A673 (cell line): ENCODE measurements around the gene NRXN3. TPM values are rescaled to one million over a fixed set of nuclear protein-coding genes. Genes with fewer than 3 reads are reported as not detected.

Experiments used
- BruUV-seq: library from RNA; stranded (reverse); fragments of 400-500 nt; replicated peaks from 2 replicates; lab custom pipeline; 2021; lab: Mats Ljungman, UMichigan
- CTCF ChIA-PET: fragments of 300-600 bp; sonication (Branson Sonifier 250); formaldehyde crosslinking; loops from one replicate; lab custom pipeline; 2022; ENCODE audit warnings: antibody characterized with exemption; lab: Charles Lee
- POLR2A ChIA-PET: fragments of 300-600 bp; sonication (Branson Sonifier 250); formaldehyde crosslinking; loops from one replicate; lab custom pipeline; 2022; ENCODE audit warnings: antibody characterized with exemption; ENCODE audit not compliant: low non-redundant PET; lab: Charles Lee
- DNase-seq: peaks from one replicate; pipeline ENCODE4 v3.0.0-alpha.2; 2015; ENCODE audit warnings: low spot score
- H3K27ac ChIP-seq: fragments of 200-600 bp; sonication (generic); 2 replicates; pipeline ENCODE4 v1.5.1; 2016; ENCODE audit warnings: mixed run types, low read depth, mild to moderate bottlenecking, mixed read lengths, antibody characterized with exemption, low read length; ENCODE audit not compliant: poor library complexity, severe bottlenecking
- H3K27me3 ChIP-seq: fragments of 200-600 bp; sonication (generic); replicated peaks from 2 replicates; pipeline ENCODE4 v1.6.1; 2017; ENCODE audit warnings: mixed run types, low read depth, mild to moderate bottlenecking, mixed read lengths, antibody characterized with exemption, low read length; ENCODE audit not compliant: insufficient read depth, poor library complexity
- H3K36me3 ChIP-seq: fragments of 200-600 bp; sonication (generic); 2 replicates; pipeline ENCODE4 v1.6.1; 2016; ENCODE audit warnings: mixed run types, mild to moderate bottlenecking, mixed read lengths, antibody characterized with exemption, low read length; ENCODE audit not compliant: insufficient read depth, poor library complexity, severe bottlenecking
- H3K4me1 ChIP-seq: fragments of 200-600 bp; sonication (generic); 2 replicates; pipeline ENCODE4 v1.6.1; 2017; ENCODE audit warnings: mixed run types, mild to moderate bottlenecking, mixed read lengths, antibody characterized with exemption, low read length; ENCODE audit not compliant: insufficient read depth, poor library complexity, severe bottlenecking
- H3K4me3 ChIP-seq: fragments of 200-600 bp; sonication (generic); 2 replicates; pipeline ENCODE4 v1.5.1; 2016; ENCODE audit warnings: low read depth, mixed run types, mild to moderate bottlenecking, mixed read lengths, low read length; ENCODE audit not compliant: poor library complexity, severe bottlenecking
- H3K9me3 ChIP-seq: fragments of 200-600 bp; sonication (generic); 2 replicates; pipeline ENCODE4 v1.6.1; 2016; ENCODE audit warnings: mixed run types, low read depth, mild to moderate bottlenecking, mixed read lengths, antibody characterized with exemption, low read length; ENCODE audit not compliant: poor library complexity, severe bottlenecking
- CTCF ChIP-seq: fragments of 300-800, 200-600 bp; sonication (generic); conservative IDR thresholded peaks from 2 replicates; pipeline ENCODE4 v1.5.1; 2017; ENCODE audit warnings: low read depth, mild to moderate bottlenecking, antibody characterized with exemption, low read length, moderate library complexity, mixed read lengths
- EZH2 ChIP-seq: fragments of 200-600 bp; sonication (generic); IDR thresholded peaks from 2 replicates; pipeline ENCODE4 v1.6.1; 2017; ENCODE audit warnings: borderline replicate concordance, low read depth, mild to moderate bottlenecking, mixed read lengths, antibody characterized with exemption, low read length; ENCODE audit not compliant: poor library complexity, severe bottlenecking
- intact Hi-C: fragments of 100-400 bp; cut with micrococcal nuclease; formaldehyde crosslinking; loops from one replicate; pipeline ENCODE4 v1.10.0; 2022; ENCODE audit not compliant: unreplicated experiment
- total RNA-seq: library from RNA; stranded (reverse); gene quantifications from 2 replicates; pipeline ENCODE4 v1.2.3, GENCODE V29; 2021

NRXN3 gene
- total RNA-seq, 1 experiment from 2014 or later, result 0.21 TPM

DNA sequence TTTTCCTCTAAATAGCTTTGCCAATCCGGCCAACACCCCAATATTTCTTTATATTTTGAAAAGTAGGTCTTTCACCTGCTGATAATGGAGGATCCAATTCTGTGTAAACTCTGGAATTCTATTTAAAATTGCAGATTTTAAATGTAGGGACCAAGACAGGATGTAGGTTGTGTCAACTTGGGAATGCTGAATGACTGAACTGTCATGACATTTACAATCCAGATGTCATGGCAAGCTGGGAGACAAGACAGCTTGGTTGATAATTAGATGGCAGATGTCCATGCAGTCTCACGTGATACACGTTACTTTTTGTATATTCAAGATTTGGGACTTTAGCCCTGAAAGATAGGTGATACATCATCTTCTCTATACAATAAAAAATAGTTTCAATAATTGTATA lies 1564.0 kb downstream of the NRXN3 start:
- CTCF ChIA-PET, result no interaction called here

GRCh38 chr14:79734656-79735055 lies 1564.5 kb downstream of the NRXN3 start:
- POLR2A ChIA-PET, result no interaction called here

More for the DNA sequence above, 1564.0 kb downstream of the NRXN3 start:
- peaks cover 27% of the 10 kb centered on the region for H3K4me1 ChIP-seq
- no peak for DNase-seq
- peaks cover 16% of the 10 kb centered on the region for H3K9me3 ChIP-seq
- POLR2A ChIA-PET, result no interaction called here
- BruUV-seq, result no TSS peak
- H3K27me3 ChIP-seq, result no peaks in the 10 kb centered on the region
- intact Hi-C loops, result no loop called here
- H3K27ac ChIP-seq, result no peak overlapping the region
- H3K4me3 ChIP-seq, result no peak overlapping the region
- H3K36me3 ChIP-seq, result no peaks in the 10 kb centered on the region
- TF ChIP-seq CTCF, result no peak
- no peak for TF ChIP-seq EZH2

GRCh38 chr14:79735121-79735520 lies 1564.9 kb downstream of the NRXN3 start:
- peaks cover 16% of the 10 kb centered on the region for H3K9me3 ChIP-seq
- peaks cover 27% of the 10 kb centered on the region for H3K4me1 ChIP-seq
- CTCF ChIA-PET, result no interaction called here
- BruUV-seq, result no TSS peak
- POLR2A ChIA-PET, result no interaction called here
- intact Hi-C loops, result no loop called here
- no peak overlapping the region for H3K27ac ChIP-seq
- no peaks in the 10 kb centered on the region for H3K36me3 ChIP-seq
- H3K4me3 ChIP-seq, result no peak overlapping the region
- DNase-seq, result no peak
- H3K27me3 ChIP-seq, result no peaks in the 10 kb centered on the region
- TF ChIP-seq EZH2 (no peak), CTCF (no peak)

More at GRCh38 chr14:79734656-79735055, 1564.5 kb downstream of the NRXN3 start:
- no peak overlapping the region for H3K4me3 ChIP-seq
- H3K27ac ChIP-seq, result no peak overlapping the region
- no peaks in the 10 kb centered on the region for H3K36me3 ChIP-seq
- H3K9me3 ChIP-seq, result peaks cover 16% of the 10 kb centered on the region
- TF ChIP-seq CTCF, result no peak
- TF ChIP-seq EZH2, result no peak
- no peaks in the 10 kb centered on the region for H3K27me3 ChIP-seq
- BruUV-seq, result no TSS peak
- peaks cover 27% of the 10 kb centered on the region for H3K4me1 ChIP-seq
- CTCF ChIA-PET, result no interaction called here
- no peak for DNase-seq
- intact Hi-C loops, result no loop called here
